GM18520 (cell line): ENCODE measurements around the gene CCS.
"Not testable (repeated sequence)": the region's sequence is repeated elsewhere in the genome, so short reads cannot be mapped to it uniquely, and the experiment has no call there.

Experiments
- ATAC-seq: cut with Tn5 transposase; IDR thresholded peaks from one replicate; pipeline ENCODE4 v1.9.1; 2021; ENCODE audit not compliant: unreplicated experiment

The CCS gene

GRCh38 chr11:66592457-66593302, at the start of gene CCS, which contains the start of gene CCDC87:
Gene CCS (plus strand): TSS chr11:66593185. CDS start chr11:66593262, 77 bp downstream.
Gene CCDC87 (minus strand): TSS chr11:66593063. CDS start chr11:66593015, 48 bp downstream.
- peak; percentile 92 for ATAC-seq

- no peak for ATAC-seq
Measured at GRCh38 chr11:66543263-66544107, 49.5 kb upstream of the CCS start.

GRCh38 chr11:66544952-66545351, 48.0 kb upstream of the CCS start:
- ATAC-seq, result not testable (repeated sequence)

- peak; percentile 79 for ATAC-seq
Measured at GRCh38 chr11:66545701-66546367, 47.2 kb upstream of the CCS start, which contains the start of gene ZDHHC24. Gene ZDHHC24 (minus strand): TSS chr11:66546048. CDS start chr11:66546003, 45 bp downstream.

GRCh38 chr11:66546368-66546965, 46.5 kb upstream of the CCS start, which contains the start of gene ACTN3:
Gene ACTN3 (plus strand): TSS chr11:66546903. CDS start chr11:66546938, 35 bp downstream.
- no peak for ATAC-seq

GRCh38 chr11:66546966-66547661, 45.9 kb upstream of the CCS start:
- ATAC-seq, result no peak

- no peak for ATAC-seq
Measured at GRCh38 chr11:66547662-66548009, 45.3 kb upstream of the CCS start.

GRCh38 chr11:66548041-66548440, 44.9 kb upstream of the CCS start:
- ATAC-seq, result no peak

GRCh38 chr11:66548774-66549630, 44.0 kb upstream of the CCS start:
- no peak for ATAC-seq

GRCh38 chr11:66549696-66550095, 43.3 kb upstream of the CCS start:
- no peak for ATAC-seq

GRCh38 chr11:66550887-66551286, 42.1 kb upstream of the CCS start:
- no peak for ATAC-seq

- no peak for ATAC-seq
Measured at GRCh38 chr11:66554602-66555001, 38.4 kb upstream of the CCS start.

- no peak for ATAC-seq
Measured at GRCh38 chr11:66555416-66555815, 37.6 kb upstream of the CCS start.

GRCh38 chr11:66556086-66556485, 36.9 kb upstream of the CCS start:
- ATAC-seq, result no peak

GRCh38 chr11:66557733-66558326, 35.2 kb upstream of the CCS start:
- no peak for ATAC-seq

GRCh38 chr11:66559142-66559865, 33.7 kb upstream of the CCS start:
- no peak for ATAC-seq

- ATAC-seq, result no peak
Measured at GRCh38 chr11:66559866-66560676, 32.9 kb upstream of the CCS start.
